Mesenchymal stem cell (in vitro differentiated cells and primary cell): ENCODE data around the gene ELAPOR2.

Experiments
- DNase-seq: peaks from one replicate; pipeline ENCODE4 v3.0.0-alpha.2; 2013
- H2AFZ ChIP-seq: one replicate; pipeline ENCODE4 v1.6.1; 2013; ENCODE audit warnings: low read depth, mild to moderate bottlenecking, control low read depth, inconsistent platforms, low read length, moderate library complexity
- H2AK5ac ChIP-seq: 2 replicates; pipeline ENCODE4 v1.6.1; 2013; ENCODE audit warnings: low read length, moderate library complexity, mild to moderate bottlenecking, inconsistent platforms; ENCODE audit not compliant: severe bottlenecking
- H2BK120ac ChIP-seq: one replicate; pipeline ENCODE4 v1.6.1; 2013; ENCODE audit warnings: low read depth, mild to moderate bottlenecking, inconsistent platforms, low read length, moderate library complexity
- H2BK12ac ChIP-seq, 2 experiments: one replicate each; pipeline ENCODE4 v1.6.1; 2013; ENCODE audit warnings: inconsistent platforms in 2 of 2, low read length in 2 of 2, mild to moderate bottlenecking in 2 of 2, moderate library complexity in 2 of 2, control low read depth in 1 of 2
- H2BK15ac ChIP-seq: one replicate; pipeline ENCODE4 v1.6.1; 2013; ENCODE audit warnings: mild to moderate bottlenecking, low read depth, inconsistent platforms; ENCODE audit not compliant: poor library complexity, severe bottlenecking
- H2BK5ac ChIP-seq: 2 replicates; pipeline ENCODE4 v1.6.1; 2013; ENCODE audit warnings: low read depth, mild to moderate bottlenecking, low read length, control low read depth, inconsistent platforms; ENCODE audit not compliant: poor library complexity, severe bottlenecking
- H3K14ac ChIP-seq, 2 experiments: one replicate each; pipeline ENCODE4 v1.6.1; 2013; ENCODE audit warnings: inconsistent platforms in 2 of 2, low read length in 2 of 2, control low read depth in 1 of 2, mild to moderate bottlenecking in 1 of 2, moderate library complexity in 1 of 2
- H3K18ac ChIP-seq, 2 experiments: one replicate each; pipeline ENCODE4 v1.6.1; 2013; ENCODE audit warnings: inconsistent platforms in 2 of 2, low read length in 2 of 2, control low read depth in 1 of 2, low read depth in 1 of 2, mild to moderate bottlenecking in 1 of 2
- H3K23ac ChIP-seq, 2 experiments: one replicate each; pipeline ENCODE4 v1.6.1; 2013; ENCODE audit warnings: inconsistent platforms in 2 of 2, low read length in 2 of 2, mild to moderate bottlenecking in 2 of 2, moderate library complexity in 2 of 2, control low read depth in 1 of 2
- H3K27ac ChIP-seq: 2 replicates; pipeline ENCODE4 v1.5.1; 2013; ENCODE audit warnings: mild to moderate bottlenecking, moderate library complexity, low read length, control low read depth, inconsistent platforms; ENCODE audit not compliant: poor library complexity, severe bottlenecking
- H3K27me3 ChIP-seq, 2 experiments: 2 replicates each; pipeline versions ENCODE4 v1.6.1 to v1.7.0; 2013; ENCODE audit warnings: low read length in 2 of 2, mild to moderate bottlenecking in 2 of 2, moderate library complexity in 2 of 2, control low read depth in 1 of 2, inconsistent platforms in 1 of 2; ENCODE audit not compliant: control insufficient read depth in 1 of 2, insufficient read depth in 1 of 2
- H3K36me3 ChIP-seq, 2 experiments: 2 replicates each; pipeline versions ENCODE4 v1.6.1 to v1.7.0; 2013; ENCODE audit warnings: low read length in 2 of 2, control low read depth in 1 of 2, inconsistent platforms in 1 of 2, low read depth in 1 of 2, mild to moderate bottlenecking in 1 of 2; ENCODE audit not compliant: insufficient read depth in 2 of 2, control insufficient read depth in 1 of 2
- H3K4ac ChIP-seq, 2 experiments: one replicate each; pipeline ENCODE4 v1.6.1; 2013; ENCODE audit warnings: inconsistent platforms in 2 of 2, low read length in 2 of 2, mild to moderate bottlenecking in 2 of 2, moderate library complexity in 2 of 2, control low read depth in 1 of 2, low read depth in 1 of 2
- H3K4me1 ChIP-seq: 2 replicates; pipeline ENCODE4 v1.6.1; 2013; ENCODE audit warnings: low read depth, low read length, control low read depth; ENCODE audit not compliant: control insufficient read depth, insufficient read depth
- H3K4me2 ChIP-seq: 2 replicates; pipeline ENCODE4 v1.6.1; 2013; ENCODE audit warnings: low read length, mild to moderate bottlenecking, inconsistent platforms; ENCODE audit not compliant: poor library complexity, severe bottlenecking
- H3K4me3 ChIP-seq, 2 experiments: 2 replicates each; pipeline versions ENCODE4 v1.5.1 to v1.7.0; 2013; ENCODE audit warnings: low read length in 2 of 2, mild to moderate bottlenecking in 2 of 2, control low read depth in 1 of 2, low read depth in 1 of 2; ENCODE audit not compliant: insufficient read depth in 1 of 2
- H3K79me1 ChIP-seq: replicated peaks from 2 replicates; pipeline ENCODE4 v1.6.1; 2013; ENCODE audit warnings: mild to moderate bottlenecking, control low read depth, low read length, inconsistent platforms; ENCODE audit not compliant: poor library complexity, severe bottlenecking
- H3K9ac ChIP-seq: 2 replicates; pipeline ENCODE4 v1.7.0; 2013; ENCODE audit warnings: mild to moderate bottlenecking, low read length, moderate library complexity
- H3K9me3 ChIP-seq: 2 replicates; pipeline ENCODE4 v1.7.0; 2013; ENCODE audit warnings: mild to moderate bottlenecking, low read length; ENCODE audit not compliant: control insufficient read depth
- H4K8ac ChIP-seq: one replicate; pipeline ENCODE4 v1.6.1; 2013; ENCODE audit warnings: inconsistent platforms, mild to moderate bottlenecking, low read length, moderate library complexity
- H4K91ac ChIP-seq: one replicate; pipeline ENCODE4 v1.6.1; 2013; ENCODE audit warnings: mild to moderate bottlenecking, low read length, inconsistent platforms
- WGBS: methylation state at CpG from one replicate; pipeline ENCODE4 v1.1.7; 2013; ENCODE audit warnings: mixed read lengths; 5-methylcytosine and 5-hydroxymethylcytosine counted together

ELAPOR2 gene

GRCh38 chr7:87013136-87013839 is 46.2 kb downstream of the ELAPOR2 start:
- Histone ChIP-seq H3K4me1 (no peaks in the 10 kb centered on the region), H3K4me2 (no peak overlapping the region), H3K36me3 (no peaks in the 10 kb centered on the region), H3K23ac (no peak overlapping the region), H3K9me3 (no peaks in the 10 kb centered on the region), H3K9ac (no peak overlapping the region), H2AFZ (no peak overlapping the region), H3K79me1 (no peaks in the 10 kb centered on the region), H3K4me3 (no peak overlapping the region), H4K8ac (no peak overlapping the region), H2BK120ac (no peak overlapping the region), H2BK12ac (no peak overlapping the region), H2BK15ac (no peak overlapping the region), H3K18ac (no peak overlapping the region), H2BK5ac (no peak overlapping the region), H2AK5ac (no peak overlapping the region), H4K91ac (no peak overlapping the region), H3K27me3 (no peaks in the 10 kb centered on the region), H3K4ac (no peak overlapping the region), H3K27ac (no peak overlapping the region), H3K14ac (no peak overlapping the region)
- 85% methylated on average over 2 of the region's 3 CpGs for WGBS
- no peak for DNase-seq
